ENCODE data around the gene DUSP2. TPM values are rescaled to one million over a fixed set of nuclear protein-coding genes. Genes with fewer than 3 reads are reported as not detected.

Gene DUSP2
- total RNA-seq, 1 experiment from 2014 or later: 13.4 TPM

GRCh38 chr2:96188821-96189526 is 43.7 kb upstream of the DUSP2 start:
- no peaks in the 10 kb centered on the region for H3K27me3 Mint-ChIP-seq (ENCODE audit: insufficient read depth, unreplicated experiment)
- peaks cover 20% of the 10 kb centered on the region for H3K4me1 Mint-ChIP-seq (ENCODE audit: low read depth, unreplicated experiment)
- H3K4me3 ChIP-seq (ENCODE audit: low read depth, low read length): no peak overlapping the region
- H3K27ac Mint-ChIP-seq (ENCODE audit: unreplicated experiment): no peak overlapping the region
- H3K27me3 ChIP-seq (replicated peaks; ENCODE audit: control insufficient read depth, insufficient read depth, low read length): no peaks in the 10 kb centered on the region
- intact Hi-C loops (cut with micrococcal nuclease; ENCODE audit: unreplicated experiment): loop anchor here (5.0 kb wide), 2 partner anchors 42 to 78 kb away; partner anchors contain the start of genes CIAO1, DUSP2 and TMEM127
- no peak for DNase-seq
- peaks cover 25% of the 10 kb centered on the region for H3K4me1 ChIP-seq
- BruUV-seq (replicated peaks): no TSS peak
- H3K4me3 Mint-ChIP-seq (ENCODE audit: unreplicated experiment): no peak overlapping the region
- peaks cover 98% of the 10 kb centered on the region for H3K36me3 Mint-ChIP-seq (ENCODE audit: insufficient read depth, unreplicated experiment)
- peaks cover 10% of the 10 kb centered on the region for H3K36me3 ChIP-seq (ENCODE audit: control insufficient read depth, insufficient read depth, low read length)
- H3K9me3 ChIP-seq: no peaks in the 10 kb centered on the region
- ChIA-PET POLR2A (no interaction called here), CTCF (no interaction called here)
- no peaks in the 10 kb centered on the region for H3K9me3 Mint-ChIP-seq (ENCODE audit: unreplicated experiment)
- no peak for TF ChIP-seq CTCF (IDR thresholded peaks at IDR 0.05; ENCODE audit: insufficient read depth in 1 of 2, low read depth in 1 of 2, low read length in 1 of 2, severe bottlenecking in 1 of 2, unreplicated experiment in 1 of 2)

- intact Hi-C loops (cut with micrococcal nuclease; ENCODE audit: unreplicated experiment): loop anchor here (5.0 kb wide), 2 partner anchors 39 to 81 kb away; partner anchors contain the start of genes CIAO1, DUSP2 and TMEM127
- ChIA-PET CTCF (no interaction called here), POLR2A (no interaction called here)
- H3K27me3 ChIP-seq (replicated peaks; ENCODE audit: control insufficient read depth, insufficient read depth, low read length): no peaks in the 10 kb centered on the region
- H3K27ac Mint-ChIP-seq (ENCODE audit: unreplicated experiment): peak overlapping the region; percentile 39
- H3K36me3 ChIP-seq (ENCODE audit: control insufficient read depth, insufficient read depth, low read length): peaks cover 7% of the 10 kb centered on the region; the same call in 1 of the 2 replicates
- peaks cover 25% of the 10 kb centered on the region for H3K4me1 ChIP-seq
- DNase-seq: no peak
- H3K4me3 Mint-ChIP-seq (ENCODE audit: unreplicated experiment): no peak overlapping the region
- peaks cover 92% of the 10 kb centered on the region for H3K36me3 Mint-ChIP-seq (ENCODE audit: insufficient read depth, unreplicated experiment)
- no peaks in the 10 kb centered on the region for H3K27me3 Mint-ChIP-seq (ENCODE audit: insufficient read depth, unreplicated experiment)
- peaks cover 20% of the 10 kb centered on the region for H3K4me1 Mint-ChIP-seq (ENCODE audit: low read depth, unreplicated experiment)
- TF ChIP-seq CTCF (IDR thresholded peaks at IDR 0.05; ENCODE audit: insufficient read depth in 1 of 2, low read depth in 1 of 2, low read length in 1 of 2, severe bottlenecking in 1 of 2, unreplicated experiment in 1 of 2): no peak
- no peak overlapping the region for H3K4me3 ChIP-seq (ENCODE audit: low read depth, low read length)
- BruUV-seq (replicated peaks): no TSS peak
- no peaks in the 10 kb centered on the region for H3K9me3 ChIP-seq
- no peaks in the 10 kb centered on the region for H3K9me3 Mint-ChIP-seq (ENCODE audit: unreplicated experiment)
Observed at GRCh38 chr2:96186562-96186961, 41.3 kb upstream of the DUSP2 start.

GRCh38 chr2:96185516-96185915 is 40.3 kb upstream of the DUSP2 start:
- H3K4me3 ChIP-seq (ENCODE audit: low read depth, low read length): no peak overlapping the region
- intact Hi-C loops (cut with micrococcal nuclease; ENCODE audit: unreplicated experiment): loop anchor here (5.0 kb wide), 2 partner anchors 38 to 82 kb away; partner anchors contain the start of genes CIAO1, DUSP2 and TMEM127
- H3K27me3 Mint-ChIP-seq (ENCODE audit: insufficient read depth, unreplicated experiment): no peaks in the 10 kb centered on the region
- no peak for DNase-seq
- BruUV-seq (replicated peaks): no TSS peak
- H3K9me3 ChIP-seq: no peaks in the 10 kb centered on the region
- no peak for TF ChIP-seq CTCF (IDR thresholded peaks at IDR 0.05; ENCODE audit: insufficient read depth in 1 of 2, low read depth in 1 of 2, low read length in 1 of 2, severe bottlenecking in 1 of 2, unreplicated experiment in 1 of 2)
- no peaks in the 10 kb centered on the region for H3K27me3 ChIP-seq (replicated peaks; ENCODE audit: control insufficient read depth, insufficient read depth, low read length)
- POLR2A ChIA-PET: interaction anchor here (0.5 kb wide), 1 partner anchor 88 kb away, joined by 10 read pairs; no protein-coding TSS in a partner anchor
- H3K9me3 Mint-ChIP-seq (ENCODE audit: unreplicated experiment): no peaks in the 10 kb centered on the region
- H3K4me1 ChIP-seq: peaks cover 25% of the 10 kb centered on the region
- no peak overlapping the region for H3K4me3 Mint-ChIP-seq (ENCODE audit: unreplicated experiment)
- H3K36me3 ChIP-seq (ENCODE audit: control insufficient read depth, insufficient read depth, low read length): peaks cover 7% of the 10 kb centered on the region; the same call in 1 of the 2 replicates
- H3K27ac Mint-ChIP-seq (ENCODE audit: unreplicated experiment): no peak overlapping the region
- H3K36me3 Mint-ChIP-seq (ENCODE audit: insufficient read depth, unreplicated experiment): peaks cover 81% of the 10 kb centered on the region
- CTCF ChIA-PET: interaction anchor here (0.6 to 1.4 kb wide), 2 partner anchors 10 to 11 kb away, joined by 3 read pairs; no protein-coding TSS in a partner anchor
- peaks cover 20% of the 10 kb centered on the region for H3K4me1 Mint-ChIP-seq (ENCODE audit: low read depth, unreplicated experiment)

Data from Caco-2 (cell line).